RKO (cell line): Measurements from ENCODE around the gene KIZ.

ENCODE experiments used
- DNase-seq: peaks from one replicate; pipeline ENCODE4 v3.0.0-alpha.2; 2016; ENCODE audit warnings: low spot score

Gene KIZ

DNA sequence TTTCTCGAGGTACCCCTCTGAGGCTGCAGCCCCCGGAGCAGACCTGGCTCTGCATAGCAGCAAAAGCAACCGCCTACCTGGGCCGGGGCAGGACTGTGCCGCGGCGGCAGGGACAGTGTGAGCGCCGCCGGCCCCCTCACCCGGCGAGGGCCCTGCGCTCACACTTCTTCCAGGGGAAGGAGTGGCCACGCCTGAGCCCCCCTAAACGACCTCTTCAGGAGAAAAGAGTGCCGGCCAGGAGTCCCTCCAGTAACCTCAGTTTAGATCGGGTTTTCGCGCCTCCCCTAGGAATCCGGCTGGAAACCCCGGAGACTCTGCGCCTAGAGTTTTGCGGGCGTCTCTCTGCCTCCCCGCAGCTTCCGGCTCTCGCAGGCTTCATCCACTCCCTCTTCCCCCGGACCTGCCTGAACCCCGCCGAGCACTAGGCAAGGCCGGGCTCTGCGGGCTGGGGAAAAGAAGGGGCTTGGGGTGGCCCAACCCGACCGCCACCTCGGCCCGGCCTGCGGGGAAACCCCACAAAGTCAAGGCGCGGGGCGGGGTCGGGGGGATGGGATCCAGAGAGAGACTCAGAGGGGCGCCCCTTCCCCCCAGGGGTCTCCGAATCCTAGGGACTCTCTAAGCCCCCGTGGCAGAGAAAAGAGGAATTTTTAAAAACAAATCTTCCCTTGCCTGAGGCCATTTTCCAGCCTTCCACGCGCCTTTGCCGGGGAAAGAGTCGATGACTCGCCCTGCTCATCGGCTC, 20.3 kb upstream of the KIZ start:
- DNase-seq, result no peak

DNA sequence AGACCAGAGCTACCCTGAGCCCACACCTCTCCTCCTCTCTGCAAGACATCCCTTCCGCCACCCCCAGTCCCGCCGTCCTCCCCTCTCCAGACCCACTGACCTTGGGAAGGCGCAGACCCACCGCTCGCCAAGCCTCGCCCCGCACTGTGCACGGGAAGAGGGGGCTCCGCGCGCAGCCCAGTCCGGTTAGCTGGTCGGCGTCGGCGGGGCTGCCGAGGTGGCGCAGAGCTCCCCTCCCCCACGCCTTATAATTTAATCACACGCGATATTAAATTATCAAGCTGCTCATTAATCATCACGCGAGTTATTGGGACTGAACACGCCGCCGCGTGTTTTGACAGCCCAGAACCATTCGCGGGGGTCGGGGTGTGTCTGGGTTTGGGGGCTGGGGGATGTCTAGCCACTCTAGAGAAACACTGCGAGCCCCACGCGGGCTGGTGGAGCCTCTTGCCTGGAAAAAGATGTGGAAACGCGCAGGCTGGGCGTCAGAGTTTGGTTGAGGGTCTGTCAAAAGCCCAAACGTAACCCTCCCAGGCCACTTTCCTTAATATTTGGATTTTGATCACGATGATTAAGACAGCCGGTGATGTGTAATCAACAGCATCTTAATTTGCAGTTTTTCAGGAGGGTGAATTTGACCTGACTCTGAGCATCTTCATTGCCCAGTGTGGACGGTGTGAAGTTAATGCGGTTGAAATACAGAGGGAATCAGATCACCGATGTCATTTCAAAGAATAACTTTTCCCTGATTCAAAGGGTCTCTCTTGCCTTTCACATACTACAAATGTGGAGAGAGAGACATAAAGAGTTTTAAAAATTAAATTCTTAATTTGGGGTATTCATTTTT, 19.5 kb upstream of the KIZ start, which contains the start of gene LINC00237:
Gene LINC00237, minus strand, starts transcription at position 188 of the 847 bp plus-strand sequence.
- DNase-seq, result no peak

DNA sequence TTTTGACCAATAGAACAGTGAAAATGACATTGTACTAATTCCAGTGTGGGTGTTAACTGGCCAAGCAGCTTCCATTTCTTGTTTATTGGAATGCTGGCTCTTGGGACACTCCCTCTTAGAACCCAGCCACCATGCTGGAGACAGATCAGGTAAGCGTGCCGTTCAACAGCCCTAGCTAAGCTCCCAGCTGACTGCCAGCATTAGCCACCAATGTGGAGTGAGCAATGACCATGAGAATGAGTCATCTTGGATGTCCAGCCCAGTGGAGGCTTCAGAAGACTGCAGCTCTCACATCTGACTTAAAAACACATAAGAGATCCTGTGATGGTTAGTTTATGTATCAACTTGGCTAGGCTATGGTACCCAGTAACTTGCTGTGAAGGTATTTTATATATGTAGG, 16.7 kb upstream of the KIZ start:
- DNase-seq, result peak; percentile 41

DNA sequence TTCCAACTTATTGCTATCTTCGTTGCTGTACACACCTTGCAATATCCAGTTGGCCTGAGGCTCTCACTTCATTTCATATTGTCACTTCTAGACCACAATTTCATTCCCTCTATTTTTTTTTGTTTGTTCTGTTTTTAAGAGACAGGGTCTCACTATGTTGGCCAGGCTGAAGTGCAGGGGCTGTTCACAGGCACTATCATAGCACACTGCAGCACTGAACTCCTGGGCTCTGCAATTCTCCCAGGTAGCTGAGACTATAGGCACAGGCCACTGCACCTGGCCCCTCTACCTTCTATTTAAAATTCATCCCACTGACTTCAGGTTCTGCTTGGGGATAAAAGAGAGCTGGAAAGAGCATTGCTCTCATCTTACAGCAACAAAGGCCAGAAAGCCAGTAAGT, 15.1 kb upstream of the KIZ start:
- no peak for DNase-seq

DNA sequence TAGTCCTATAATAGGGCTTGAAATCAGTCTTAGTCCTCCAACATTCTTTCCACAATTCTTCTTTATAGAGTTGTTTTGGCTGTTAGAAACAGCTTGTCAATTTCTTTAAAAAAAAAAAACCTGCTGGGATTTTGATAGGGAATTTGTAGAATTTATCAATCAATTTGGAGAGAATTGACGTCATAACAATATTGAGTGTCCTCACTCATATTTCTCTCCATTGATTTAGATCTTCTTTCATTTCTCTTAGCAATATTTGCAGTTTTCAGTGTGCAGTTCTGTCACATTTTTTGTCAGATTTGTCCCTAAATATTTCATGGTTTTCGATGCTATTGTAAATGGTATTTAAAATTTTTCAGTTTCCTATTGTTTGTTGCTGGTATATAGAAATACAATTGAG, 14.5 kb upstream of the KIZ start:
- DNase-seq, result no peak

DNA sequence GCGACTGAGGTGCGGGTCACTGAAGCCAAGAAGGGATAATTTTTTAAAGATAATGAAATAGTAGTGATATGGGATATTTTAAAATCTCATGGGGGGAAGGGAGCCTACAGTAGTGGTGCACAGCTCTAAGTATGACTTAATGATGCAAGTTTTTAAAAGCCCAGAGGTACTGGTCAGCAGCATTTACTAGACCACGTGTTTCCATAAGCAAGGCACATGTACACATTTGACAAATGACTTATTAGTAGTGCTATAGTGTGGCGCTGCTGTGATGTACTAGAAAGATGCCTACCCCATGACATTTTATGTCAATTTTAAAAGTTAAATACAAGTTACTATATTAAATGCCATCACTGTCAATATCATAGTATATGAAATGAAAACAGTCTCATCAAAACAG, 12.2 kb upstream of the KIZ start:
- no peak for DNase-seq

DNA sequence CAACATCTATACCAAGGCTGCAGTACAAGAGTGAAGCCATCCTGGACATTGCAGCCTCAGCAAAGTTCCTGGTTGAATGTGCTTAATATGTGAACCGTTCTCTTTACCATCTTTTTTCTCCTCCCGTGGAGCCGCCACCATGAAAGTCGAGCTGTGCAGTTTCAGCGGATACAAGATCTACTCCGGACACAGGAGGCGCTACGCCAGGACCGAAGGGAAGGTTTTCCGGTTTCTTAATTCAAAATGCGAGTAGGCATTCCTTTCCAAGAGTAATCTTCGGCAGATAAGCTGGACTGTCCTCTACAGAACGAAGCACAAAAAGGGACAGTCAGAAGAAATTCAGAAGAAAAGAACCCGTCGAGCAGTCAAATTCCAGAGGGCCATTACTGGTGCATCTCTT, 11.3 kb upstream of the KIZ start:
- no peak for DNase-seq

DNA sequence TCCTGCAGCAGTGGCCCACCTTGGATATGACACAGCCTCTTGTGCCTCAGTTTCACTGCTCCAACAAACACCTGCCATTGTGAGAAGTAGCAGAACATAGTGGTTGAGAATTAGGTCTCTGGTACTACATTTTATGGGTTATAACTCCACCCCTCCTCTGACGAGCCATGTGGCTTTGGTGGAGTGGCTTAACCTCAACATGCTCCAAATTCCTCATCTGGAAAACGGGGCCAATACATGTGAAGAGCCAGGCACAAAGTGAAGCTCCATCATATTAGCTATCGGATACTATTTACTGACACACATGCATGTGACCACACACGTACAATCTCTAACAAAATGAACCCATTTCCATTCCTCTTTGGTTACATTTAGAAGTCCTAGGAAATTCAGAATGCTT, 8.4 kb upstream of the KIZ start:
- DNase-seq, result no peak

DNA sequence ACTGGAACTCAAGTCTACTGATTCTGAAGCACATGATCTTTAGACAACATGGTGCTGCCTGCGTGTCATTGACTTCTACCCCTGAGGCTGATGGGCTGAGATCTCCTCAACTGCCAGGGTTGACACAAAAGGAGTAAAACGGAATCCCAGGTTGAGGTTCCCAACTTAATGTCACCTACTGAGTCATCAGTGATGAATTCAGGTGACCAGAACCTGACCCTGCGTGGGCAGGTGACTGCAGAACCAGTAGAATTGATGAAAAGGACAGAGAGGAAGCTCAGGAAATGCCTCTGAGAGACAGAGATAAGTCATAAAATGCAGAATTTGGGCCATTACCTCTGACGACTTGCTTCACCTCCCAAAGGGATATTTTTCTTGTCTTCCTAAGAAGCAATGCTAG, 7.7 kb upstream of the KIZ start:
- no peak for DNase-seq

DNA sequence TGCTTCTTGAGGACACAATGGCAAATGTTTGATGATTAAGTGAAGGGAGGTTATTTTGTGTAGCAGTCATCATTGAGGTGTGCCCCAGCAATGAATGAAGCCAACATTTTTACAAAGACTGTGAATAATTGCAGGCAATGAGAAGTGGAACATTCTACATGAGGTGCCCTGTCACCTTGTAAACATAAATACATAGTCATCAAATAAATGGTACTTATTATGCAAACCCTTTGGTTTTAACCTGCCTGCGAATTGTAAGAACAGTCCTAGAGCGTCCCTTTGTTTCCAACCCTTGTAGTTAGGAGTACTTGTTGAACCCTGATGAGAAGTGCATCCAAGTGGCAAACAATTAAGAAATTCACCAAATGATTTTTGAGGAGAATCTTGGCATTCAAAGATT, 7.1 kb upstream of the KIZ start:
- DNase-seq, result no peak

DNA sequence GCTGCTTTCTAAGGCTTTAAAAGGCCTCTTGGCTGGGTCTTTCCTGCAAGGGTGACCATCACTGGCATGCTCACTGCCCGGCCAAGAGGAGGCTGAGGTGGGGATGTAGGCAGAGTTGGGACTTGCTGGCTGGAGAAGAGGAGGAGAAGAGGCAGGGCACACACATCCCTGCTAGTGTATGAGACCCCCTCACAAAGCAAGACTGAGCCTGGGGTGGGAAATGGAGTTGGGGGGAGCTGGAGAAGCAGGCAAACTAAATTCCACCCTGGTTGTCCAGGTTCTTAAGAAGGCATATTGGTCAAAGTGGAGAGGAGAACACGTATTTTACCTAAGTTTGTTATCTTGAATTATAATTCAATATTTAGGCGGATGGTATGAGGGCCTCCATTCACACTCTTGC, 1.7 kb upstream of the KIZ start:
- no peak for DNase-seq

DNA sequence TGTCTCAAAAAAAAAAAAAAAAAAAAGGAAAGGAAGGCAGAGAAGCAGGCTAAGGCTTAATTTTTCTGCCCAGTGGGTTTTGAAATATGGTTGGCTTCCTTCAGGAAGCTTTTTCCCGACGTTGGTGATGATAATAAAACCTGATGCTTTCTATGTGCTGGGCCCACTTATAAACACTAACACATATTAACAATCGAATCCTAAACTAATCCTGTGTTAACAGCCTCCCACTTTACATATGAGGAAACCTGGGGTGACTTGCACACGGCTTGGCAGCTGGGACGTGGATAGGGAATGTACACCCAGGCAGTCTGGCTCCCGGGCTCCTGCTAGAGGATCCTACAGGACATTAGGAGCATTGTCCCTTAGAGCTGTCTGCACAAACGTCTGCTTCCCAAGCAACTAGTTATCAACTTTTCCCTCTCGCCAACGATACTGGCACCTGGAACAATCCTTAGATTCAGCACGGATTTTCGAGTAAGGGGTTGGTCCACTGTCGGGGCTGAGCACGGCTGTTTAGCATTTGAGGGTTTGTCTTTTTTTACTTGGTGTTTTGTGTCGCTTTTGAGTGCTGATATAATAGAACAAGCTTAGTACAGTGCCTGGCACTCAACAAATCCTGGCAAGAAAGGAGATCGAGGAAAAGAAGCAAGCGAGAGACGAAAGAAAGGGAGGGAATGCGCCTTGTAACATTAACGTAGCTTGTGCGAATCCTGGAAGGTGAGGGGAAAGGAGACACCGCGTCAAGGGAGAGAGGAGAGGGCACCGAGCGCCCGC, 622 bp upstream of the KIZ start:
- peak; percentile 89 for DNase-seq

DNA sequence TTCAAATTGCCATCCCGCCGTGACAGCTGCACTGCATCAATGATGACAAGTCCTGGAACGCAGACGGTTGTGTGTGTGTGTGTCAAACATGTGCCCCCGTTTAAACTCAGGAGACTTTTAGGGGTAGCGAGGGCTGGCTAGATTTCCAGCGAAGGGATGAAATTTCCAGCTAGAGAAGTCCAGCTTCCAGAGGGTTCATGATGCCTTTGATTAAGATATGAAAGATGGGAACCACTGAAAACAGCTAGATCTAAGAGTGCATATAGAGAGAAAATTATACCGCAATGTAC, 644 bp downstream of the KIZ start:
- DNase-seq, result peak; percentile 58

DNA sequence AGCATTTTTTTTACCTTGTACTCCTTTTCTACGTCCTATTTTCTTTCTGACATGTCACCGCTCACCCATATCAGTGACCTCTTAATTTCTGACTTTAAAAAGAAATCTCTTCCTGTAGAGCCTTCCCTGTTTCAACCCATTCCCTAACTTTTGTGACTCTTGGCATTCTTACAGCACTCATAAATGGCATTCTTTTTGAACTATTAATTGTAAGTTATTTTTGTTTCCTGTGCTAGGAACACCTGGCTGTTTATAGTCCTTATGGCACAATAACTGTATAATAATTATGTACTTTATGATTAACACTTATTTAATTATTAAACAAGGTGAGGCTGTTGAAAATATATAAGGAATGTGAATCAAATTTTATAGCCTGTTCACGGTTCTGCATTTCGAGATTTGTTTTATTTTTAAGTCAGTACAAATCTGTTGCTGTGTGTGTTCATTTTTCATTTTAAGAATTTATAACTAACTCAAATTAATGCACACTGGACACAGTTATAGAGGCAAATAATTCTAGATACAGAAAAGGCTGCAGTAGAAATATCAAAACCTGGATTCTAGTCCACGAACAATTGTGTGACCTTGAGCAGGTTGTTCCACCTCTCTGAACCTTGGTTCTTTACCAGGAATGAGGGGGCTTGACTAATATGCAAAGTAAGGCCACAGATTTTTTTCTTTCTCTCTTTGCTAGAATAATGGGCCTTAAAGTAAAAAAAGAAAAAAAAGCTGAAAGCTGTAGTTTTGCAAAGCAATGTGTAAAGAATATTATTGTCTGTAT, 1.5 kb downstream of the KIZ start:
- no peak for DNase-seq

DNA sequence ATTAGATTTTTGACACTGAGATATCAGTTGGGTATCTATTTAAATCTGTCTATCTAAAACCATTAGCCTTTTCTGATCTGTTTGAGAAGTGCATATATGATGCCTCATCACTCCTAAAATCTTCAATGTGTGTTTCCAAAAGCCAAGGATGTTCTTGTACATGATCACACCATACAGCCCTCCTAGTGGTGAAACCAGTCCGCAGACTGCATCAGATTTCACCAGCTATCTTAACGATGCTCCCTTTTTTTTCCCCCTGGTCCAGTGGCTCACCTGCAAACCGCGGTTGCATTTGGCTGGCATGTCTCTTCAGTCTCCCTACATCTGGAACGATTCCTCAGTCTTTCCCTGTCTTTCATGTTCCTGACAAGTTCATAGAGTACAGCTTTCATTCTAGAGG, 4.0 kb downstream of the KIZ start:
- DNase-seq, result no peak

DNA sequence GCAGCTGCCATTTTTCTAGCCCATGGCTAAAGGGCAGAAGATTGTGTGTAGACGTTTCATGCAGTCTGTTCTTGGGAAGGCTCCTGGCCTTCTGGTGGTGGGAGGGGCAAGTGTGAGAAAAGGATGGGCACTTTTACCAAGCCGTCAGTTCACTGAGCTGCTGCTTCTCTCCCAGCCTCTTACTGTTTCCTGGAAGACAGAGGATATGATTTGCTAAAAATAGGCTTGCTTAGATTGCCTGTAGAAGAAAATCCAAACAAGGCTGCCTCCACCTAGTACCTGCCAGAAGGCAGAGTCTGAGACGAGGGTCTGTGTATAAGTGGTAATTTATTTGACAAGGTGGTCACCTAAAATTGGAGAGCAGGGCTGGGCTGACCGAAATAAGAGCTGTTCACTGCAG, 7.5 kb downstream of the KIZ start:
- DNase-seq, result no peak

DNA sequence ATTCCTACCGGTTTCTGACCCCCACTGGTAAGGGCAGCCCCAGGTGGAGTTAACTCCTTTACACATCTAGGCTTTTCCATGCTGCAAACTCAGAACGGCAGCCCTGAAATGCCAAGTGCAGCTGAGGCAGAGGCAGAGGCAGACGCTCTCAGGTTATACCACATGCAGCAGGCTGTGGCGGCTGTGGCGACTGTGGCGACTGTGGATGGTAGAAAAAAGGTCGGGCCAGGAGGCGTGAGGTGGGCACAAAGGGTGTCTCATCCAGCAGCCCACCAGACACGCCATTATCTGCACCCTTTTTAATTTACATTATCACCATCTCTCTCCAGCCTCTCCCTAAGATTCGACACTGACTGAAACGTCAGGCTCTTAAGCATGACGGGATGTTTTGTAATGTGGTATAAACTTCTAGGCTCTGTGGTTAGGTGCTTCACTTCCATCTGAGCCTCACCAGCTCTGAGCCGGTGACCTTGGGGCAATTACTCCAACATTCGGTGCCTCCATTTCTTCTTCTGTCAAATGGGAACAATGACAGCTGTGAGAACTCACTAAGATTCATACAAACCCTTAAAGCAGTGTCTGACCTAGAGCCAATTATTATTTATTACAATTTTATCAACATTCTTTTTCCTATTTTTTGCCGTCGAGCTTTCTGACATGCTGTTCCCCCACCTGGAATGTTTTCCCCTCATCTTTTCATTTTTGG, 8.2 kb downstream of the KIZ start:
- DNase-seq, result no peak

DNA sequence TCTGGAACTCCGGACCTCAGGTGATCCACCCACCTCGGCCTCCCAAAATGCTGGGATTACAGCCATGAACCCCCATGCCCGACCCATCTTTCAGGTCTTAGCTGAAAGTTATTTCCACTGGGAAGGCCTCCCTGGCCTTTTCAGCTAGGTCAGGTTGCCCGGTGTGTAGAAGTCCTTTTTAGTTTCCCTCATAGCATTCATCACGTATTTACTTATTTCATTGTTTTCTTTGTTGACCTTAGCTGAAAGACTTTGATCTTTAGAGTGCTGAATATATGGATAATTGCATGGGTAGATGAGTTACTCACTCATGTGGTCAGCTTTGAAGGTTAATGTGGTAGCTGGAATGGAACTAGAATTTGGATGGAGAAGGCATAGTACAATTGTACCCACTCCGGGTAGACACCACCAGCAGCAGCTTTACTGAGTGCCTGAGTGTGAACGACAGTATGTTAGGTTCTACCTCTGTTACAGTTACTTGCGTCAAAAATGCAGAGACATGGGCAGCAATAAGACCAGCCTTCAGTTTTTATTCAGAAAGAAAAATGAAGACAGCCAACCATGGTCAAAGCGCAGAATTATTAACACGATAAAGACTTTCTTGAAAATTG, 9.1 kb downstream of the KIZ start:
- no peak for DNase-seq

DNA sequence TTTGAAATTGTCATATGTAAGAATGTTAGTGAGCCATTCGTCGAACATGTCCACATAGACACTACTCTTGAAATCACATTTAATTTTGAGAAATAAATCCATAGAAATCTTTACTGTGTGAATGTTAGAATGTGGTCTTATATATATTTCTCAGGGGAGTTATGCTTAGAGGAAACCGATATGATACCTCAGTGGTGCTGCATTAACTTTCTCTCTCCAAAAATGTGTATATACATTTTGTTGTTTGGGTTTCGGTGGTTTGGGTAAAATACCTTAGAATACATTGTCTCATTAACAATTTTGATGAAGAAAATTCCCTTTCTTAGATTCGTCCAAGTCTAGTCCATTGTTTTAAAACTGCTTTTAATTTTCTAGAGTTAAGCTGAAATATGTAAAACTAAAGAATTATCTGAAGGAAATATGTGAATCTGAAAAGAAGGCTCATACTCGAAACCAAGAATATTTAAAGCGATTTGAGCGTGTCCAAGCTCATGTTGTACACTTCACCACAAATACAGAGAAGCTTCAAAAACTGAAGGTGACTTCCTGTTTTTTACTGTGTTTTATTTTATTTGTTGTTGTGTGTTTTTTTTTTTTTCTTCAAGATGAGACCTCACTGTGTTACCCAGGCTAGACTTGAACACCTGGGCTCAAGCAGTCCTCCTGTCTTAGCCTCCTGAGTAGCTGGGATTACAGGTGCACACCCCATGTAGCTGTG, 10.3 kb downstream of the KIZ start:
- no peak for DNase-seq

DNA sequence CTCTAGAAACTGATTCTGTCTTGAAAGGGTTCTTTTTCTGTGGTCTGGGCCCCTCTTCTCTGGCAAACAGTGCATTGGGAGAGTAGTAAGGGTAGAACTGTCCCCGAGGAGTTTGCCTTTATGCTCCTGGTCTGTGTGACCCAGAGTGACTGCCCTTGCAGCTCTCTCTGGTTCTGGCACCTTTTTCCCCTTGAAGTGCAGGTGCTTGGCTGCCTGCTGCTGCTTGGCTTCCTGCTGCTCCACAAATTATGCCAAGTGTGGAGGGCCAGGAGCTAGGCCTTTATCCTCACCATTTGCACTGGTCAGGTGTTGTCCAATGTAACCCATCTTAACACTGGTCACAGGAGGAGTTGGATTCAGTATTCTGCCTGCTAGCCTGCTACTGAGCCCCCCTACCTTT, 11.2 kb downstream of the KIZ start:
- DNase-seq, result no peak
